HG03520 (cell line): Measurements from ENCODE around the gene NELL1.

Source experiments
- ATAC-seq: cut with Tn5 transposase; IDR thresholded peaks from one replicate; pipeline ENCODE4 v1.9.1; 2021; ENCODE audit warnings: mild to moderate bottlenecking, moderate library complexity; ENCODE audit not compliant: unreplicated experiment

Gene NELL1

GRCh38 chr11:20661850-20662249 is 7.5 kb upstream of the NELL1 start:
- no peak for ATAC-seq

GRCh38 chr11:20668131-20668809 is 1.1 kb upstream of the NELL1 start:
- no peak for ATAC-seq

DNA sequence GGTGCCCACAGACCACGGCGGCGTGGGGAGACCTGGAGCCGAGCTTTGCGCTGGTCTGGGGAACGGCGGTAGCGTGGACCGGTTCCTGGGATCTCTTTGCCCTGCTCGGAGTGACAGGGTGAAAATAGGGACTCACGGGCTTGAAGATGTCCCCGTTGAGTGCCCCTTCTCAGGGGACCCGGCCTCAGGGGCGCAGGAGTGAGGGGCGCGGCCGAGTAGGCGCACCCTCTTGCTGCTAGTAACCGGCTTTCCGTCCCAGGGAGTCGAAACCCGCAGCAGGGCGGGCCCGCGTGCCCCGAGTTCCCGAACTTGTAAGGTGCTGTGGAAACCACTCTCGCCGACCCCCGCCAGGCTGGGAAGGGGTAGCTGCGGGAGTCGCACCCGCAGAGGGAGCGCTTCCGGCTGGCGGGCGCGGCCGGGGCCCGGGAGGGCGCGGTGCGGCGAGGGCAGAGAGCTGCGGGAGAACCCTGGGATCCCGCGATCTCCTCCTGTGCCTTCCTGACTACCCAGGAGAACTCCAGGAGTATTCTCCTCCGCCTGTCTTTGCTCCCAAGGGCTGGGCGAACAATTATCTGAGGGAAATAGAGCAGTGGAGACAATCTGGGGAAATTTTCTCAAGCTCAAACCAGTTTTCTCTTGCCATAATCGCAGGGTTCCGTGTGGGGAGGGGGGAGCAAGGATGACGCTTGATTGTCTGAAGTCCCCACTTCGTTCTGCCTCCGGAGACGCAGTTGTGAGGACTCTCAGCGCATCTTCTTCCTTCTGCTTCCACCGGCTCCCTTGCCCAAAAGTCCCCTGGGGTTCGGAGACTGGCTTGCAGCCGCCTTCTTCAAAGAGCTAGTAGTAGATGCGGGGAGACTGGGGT is 666 bp downstream of the NELL1 start:
- no peak for ATAC-seq

- no peak for ATAC-seq
Measured at GRCh38 chr11:20670932-20671403, 1.6 kb downstream of the NELL1 start.

- peak; percentile 48 for ATAC-seq
Measured at GRCh38 chr11:20671856-20672546, 2.6 kb downstream of the NELL1 start.

DNA sequence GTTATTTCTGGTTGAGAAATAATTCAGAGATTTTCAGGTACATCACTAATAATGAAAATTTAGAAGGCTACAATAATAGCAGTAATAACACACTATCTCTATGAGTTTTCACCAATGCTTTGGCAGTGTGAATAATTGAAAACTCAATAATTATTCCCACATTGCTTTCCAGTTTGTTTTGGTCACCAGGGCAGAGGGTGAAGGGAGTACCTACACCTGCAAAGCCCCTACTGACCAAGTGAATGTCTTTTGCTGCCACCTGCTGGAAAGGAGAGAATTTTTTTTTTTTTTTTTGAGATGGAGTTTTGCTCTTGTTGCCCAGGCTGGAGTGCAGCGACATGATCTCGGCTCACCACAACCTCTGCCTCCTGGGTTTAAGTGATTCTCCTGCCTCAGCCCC is 3.2 kb downstream of the NELL1 start:
- ATAC-seq = no peak

DNA sequence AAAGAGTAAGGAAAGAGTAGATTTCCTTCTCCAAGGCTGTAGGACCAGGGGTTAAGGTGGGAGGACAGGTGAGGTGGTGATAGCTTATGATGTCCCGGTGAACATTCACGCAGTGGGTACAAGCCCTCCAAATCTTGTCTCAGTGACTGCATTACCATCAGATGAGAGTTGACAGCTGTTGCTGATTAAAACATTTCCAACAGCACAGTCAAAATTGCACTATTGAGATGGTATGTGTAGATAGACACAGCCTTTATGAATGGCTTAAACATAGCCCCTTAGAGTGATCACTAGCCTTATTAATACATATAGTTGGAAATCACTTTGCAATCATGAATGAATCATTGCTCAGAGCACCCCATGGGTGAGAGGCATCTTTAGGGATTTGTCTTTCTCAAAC is 7.3 kb downstream of the NELL1 start:
- no peak for ATAC-seq

- ATAC-seq = no peak
Measured at GRCh38 chr11:20688761-20689160, 19.4 kb downstream of the NELL1 start.

GRCh38 chr11:20707876-20708275 is 38.5 kb downstream of the NELL1 start:
- no peak for ATAC-seq

DNA sequence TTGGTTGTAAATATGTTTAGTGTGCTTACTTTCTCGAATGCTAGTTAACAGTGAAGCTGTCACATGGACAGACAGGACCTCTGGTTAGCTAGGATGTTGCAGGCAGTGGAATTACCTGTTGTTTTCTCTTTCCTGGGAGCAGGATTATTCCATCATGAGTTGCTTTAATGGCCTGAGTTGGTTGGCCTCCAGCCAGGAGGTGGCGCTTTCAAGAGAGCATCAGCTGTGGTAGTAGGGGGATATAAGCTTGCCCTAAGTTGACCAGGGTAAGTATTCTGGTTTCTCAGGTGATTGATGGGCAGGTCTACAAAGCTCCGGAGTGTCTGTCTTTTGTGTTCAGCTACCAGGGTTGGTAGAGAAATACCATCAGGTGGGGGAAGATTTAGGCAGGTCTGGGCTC is 43.5 kb downstream of the NELL1 start:
- ATAC-seq = no peak

DNA sequence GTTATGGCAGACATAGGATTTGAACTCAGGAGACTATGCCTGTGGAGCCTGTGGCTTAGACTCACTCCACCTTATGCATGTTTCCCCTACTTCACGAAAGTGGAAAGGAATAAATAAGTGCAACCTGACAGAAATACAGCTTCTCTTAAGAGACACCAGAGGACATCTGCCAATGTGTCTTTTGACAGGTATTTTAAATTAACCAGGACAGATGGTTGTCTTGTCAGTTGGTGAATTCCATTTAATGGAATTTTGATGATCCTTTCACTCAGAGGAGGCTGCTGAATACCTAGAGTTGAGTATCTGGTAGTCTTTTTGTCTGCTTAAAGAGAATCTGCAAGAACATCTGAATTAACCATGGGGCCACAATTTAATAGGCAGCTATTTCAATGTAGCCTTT is 46.1 kb downstream of the NELL1 start:
- no peak for ATAC-seq

GRCh38 chr11:20715931-20716330 is 46.5 kb downstream of the NELL1 start:
- ATAC-seq = no peak

GRCh38 chr11:20719821-20720220 is 50.4 kb downstream of the NELL1 start:
- no peak for ATAC-seq

- no peak for ATAC-seq
Measured at GRCh38 chr11:20723366-20723765, 54.0 kb downstream of the NELL1 start.

DNA sequence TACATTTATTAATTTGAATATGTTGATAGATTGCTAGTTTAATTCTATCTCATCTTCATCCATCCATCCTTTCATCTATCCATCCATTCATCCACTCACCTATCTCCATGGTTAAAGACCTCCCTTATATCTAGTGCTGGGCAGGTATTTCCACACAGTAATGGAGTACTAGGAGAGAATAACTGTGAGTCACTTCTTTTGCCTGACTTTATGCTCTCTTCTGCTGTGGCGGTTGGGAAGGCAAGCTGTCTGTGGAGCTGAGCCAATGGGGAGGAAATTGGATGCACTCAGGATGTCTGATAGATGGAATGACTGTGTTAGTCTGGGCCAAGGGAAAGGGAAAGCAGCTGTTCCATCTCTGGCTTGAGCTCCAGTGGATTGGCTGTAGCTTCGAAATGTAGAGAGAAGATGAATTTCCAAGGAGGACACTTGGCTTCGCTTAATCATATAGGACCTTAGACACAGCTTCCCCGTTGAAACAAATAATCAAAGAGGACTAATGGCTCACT is 60.3 kb downstream of the NELL1 start:
- ATAC-seq = no peak

- ATAC-seq = no peak
Measured at GRCh38 chr11:20731676-20732215, 62.4 kb downstream of the NELL1 start.

DNA sequence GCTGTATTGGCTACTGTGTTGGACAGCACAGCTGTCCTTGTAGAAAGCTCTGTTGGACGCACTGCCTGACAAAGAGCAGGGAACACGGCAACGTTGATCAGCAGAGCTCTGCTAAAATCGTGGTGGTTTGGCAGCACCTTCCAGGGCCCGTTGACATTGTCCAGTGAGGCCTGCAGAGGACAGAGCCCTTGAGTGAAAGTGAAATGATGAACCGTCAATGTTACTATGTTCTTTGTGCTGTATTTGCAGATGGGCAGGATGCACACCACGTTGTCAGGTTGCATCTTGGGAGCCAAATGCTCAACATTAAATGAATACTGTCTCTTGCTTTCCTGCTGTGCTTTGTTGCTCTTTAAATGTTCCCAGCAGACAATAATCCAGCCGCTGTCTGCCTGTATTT is 69.7 kb downstream of the NELL1 start:
- no peak for ATAC-seq

DNA sequence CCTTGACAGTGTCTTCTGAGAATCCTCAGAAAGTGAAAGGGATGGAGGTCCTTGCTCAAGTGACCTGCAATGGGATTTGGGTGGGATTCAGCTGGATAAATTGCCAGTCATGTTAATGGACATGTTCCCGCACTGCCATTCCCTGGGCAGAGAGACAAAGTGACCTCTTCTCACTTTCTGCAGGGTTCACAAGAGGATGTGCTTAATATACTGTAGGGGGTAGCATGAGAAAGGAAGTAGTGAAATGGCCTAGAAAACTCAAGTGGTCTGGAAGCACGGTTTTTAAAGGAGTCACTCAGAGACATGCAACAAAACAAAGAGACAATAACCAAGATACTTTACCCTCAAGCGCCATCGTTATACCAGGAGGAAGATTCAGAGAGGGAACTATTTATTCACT is 70.2 kb downstream of the NELL1 start:
- no peak for ATAC-seq

DNA sequence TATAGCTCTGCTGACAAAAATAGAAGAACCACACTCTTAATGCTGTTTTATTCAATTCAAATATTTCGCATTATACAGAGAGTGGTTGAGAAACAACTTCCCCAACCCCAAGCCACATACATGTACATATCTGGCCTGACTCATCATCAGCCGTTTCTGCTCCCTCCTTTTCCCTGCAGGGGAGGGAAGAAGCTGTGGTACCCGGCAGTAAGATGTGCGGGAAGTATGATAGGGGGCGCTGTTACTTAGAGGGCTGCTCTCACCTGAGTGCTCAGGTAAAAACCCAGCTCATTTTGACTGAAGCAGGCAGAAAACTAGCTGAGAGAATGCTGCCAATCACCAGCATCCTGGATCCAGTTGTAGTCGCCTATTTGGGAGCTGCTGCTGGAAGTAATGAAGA is 85.5 kb downstream of the NELL1 start:
- no peak for ATAC-seq

- ATAC-seq = no peak
Measured at GRCh38 chr11:20759541-20759940, 90.2 kb downstream of the NELL1 start.

DNA sequence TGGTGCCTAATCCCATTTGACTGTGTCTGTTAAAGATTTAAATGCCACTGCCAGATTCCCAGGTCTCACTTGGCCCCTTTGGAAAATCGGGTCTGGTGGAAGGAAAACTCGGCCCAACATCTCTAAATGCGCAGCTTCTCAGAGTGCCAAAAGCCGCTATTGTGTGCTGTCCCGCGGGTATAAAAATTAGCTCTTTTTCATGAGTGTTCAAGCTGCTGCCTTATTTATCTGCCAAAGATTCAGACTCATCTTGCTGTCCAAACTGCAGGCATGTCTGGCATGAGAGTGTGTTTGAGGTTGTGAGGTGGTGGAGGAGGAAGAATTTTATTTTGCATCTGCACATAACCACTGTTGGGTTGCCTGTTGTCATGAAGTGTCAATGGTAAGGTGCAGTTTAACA is 91.4 kb downstream of the NELL1 start:
- ATAC-seq = no peak
